Ramos (cell line): ENCODE results near the gene ZNF865.

ENCODE experiments used
- in situ Hi-C: fragments of 300-500 bp; cut with MboI; formaldehyde crosslinking; loops from one replicate; pipeline ENCODE4 v1.14.3; 2022; ENCODE audit warnings: low sequenced_read_pairs; ENCODE audit not compliant: unreplicated experiment

ZNF865 gene

GRCh38 chr19:55586976-55587668, 18.3 kb upstream of the ZNF865 start:
- in situ Hi-C loops: no loop called here

GRCh38 chr19:55588738-55589137, 16.7 kb upstream of the ZNF865 start:
- in situ Hi-C loops: no loop called here

GRCh38 chr19:55590109-55590508, 15.3 kb upstream of the ZNF865 start:
- in situ Hi-C loops: no loop called here

GRCh38 chr19:55590617-55591016, 14.8 kb upstream of the ZNF865 start:
- in situ Hi-C loops: no loop called here

GRCh38 chr19:55591555-55591954, 13.9 kb upstream of the ZNF865 start:
- in situ Hi-C loops: no loop called here

- in situ Hi-C loops: no loop called here
Measured at GRCh38 chr19:55592391-55593090, 12.9 kb upstream of the ZNF865 start.

GRCh38 chr19:55593096-55593772, 12.2 kb upstream of the ZNF865 start:
- in situ Hi-C loops: no loop called here

GRCh38 chr19:55594996-55595545, 10.4 kb upstream of the ZNF865 start:
- in situ Hi-C loops: no loop called here

GRCh38 chr19:55596304-55596703, 9.1 kb upstream of the ZNF865 start:
- in situ Hi-C loops: no loop called here

- in situ Hi-C loops: no loop called here
Measured at GRCh38 chr19:55597501-55597921, 7.9 kb upstream of the ZNF865 start.

GRCh38 chr19:55598034-55598433, 7.4 kb upstream of the ZNF865 start:
- in situ Hi-C loops: no loop called here

- in situ Hi-C loops: no loop called here
Measured at GRCh38 chr19:55598719-55599467, 6.6 kb upstream of the ZNF865 start.

GRCh38 chr19:55599468-55599841, 6.0 kb upstream of the ZNF865 start, which contains the start of gene FIZ1:
Gene FIZ1 (minus strand): TSS chr19:55599517. CDS start chr19:55597865, 1,652 bp downstream.
- in situ Hi-C loops: no loop called here

- in situ Hi-C loops: no loop called here
Measured at GRCh38 chr19:55599842-55600661, 5.4 kb upstream of the ZNF865 start, which contains the start of gene ZNF524. Gene ZNF524 (plus strand): TSS chr19:55600288. CDS start chr19:55602113, 1,825 bp downstream.

- in situ Hi-C loops: no loop called here
Measured at GRCh38 chr19:55600662-55601028, 4.8 kb upstream of the ZNF865 start.

- in situ Hi-C loops: no loop called here
Measured at GRCh38 chr19:55601084-55601483, 4.4 kb upstream of the ZNF865 start.

- in situ Hi-C loops: no loop called here
Measured at GRCh38 chr19:55602104-55603001, 3.1 kb upstream of the ZNF865 start.

GRCh38 chr19:55603115-55603514, 2.3 kb upstream of the ZNF865 start:
- in situ Hi-C loops: no loop called here
